Activated gamma-delta T cell (primary cell): ENCODE measurements around the gene GRAMD1B.

ENCODE experiments used
- DNase-seq: peaks from one replicate; lab custom pipeline; 2025; lab: John Stamatoyannopoulos, UW

Gene GRAMD1B

GRCh38 chr11:123588117-123588863 is 158.2 kb downstream of the GRAMD1B start:
- no peak for DNase-seq

GRCh38 chr11:123588864-123589262 is 158.8 kb downstream of the GRAMD1B start:
- DNase-seq: no peak

GRCh38 chr11:123590296-123590912 is 160.3 kb downstream of the GRAMD1B start:
- no peak for DNase-seq

- DNase-seq: no peak
Measured at GRCh38 chr11:123593570-123593969, 163.5 kb downstream of the GRAMD1B start.

GRCh38 chr11:123594188-123594901 is 164.3 kb downstream of the GRAMD1B start:
- DNase-seq: no peak

- no peak for DNase-seq
Measured at GRCh38 chr11:123594921-123595320, 164.9 kb downstream of the GRAMD1B start.

GRCh38 chr11:123597859-123598258 is 167.8 kb downstream of the GRAMD1B start:
- DNase-seq: no peak

GRCh38 chr11:123601136-123601535 is 171.1 kb downstream of the GRAMD1B start:
- DNase-seq: no peak

GRCh38 chr11:123601743-123602142 is 171.7 kb downstream of the GRAMD1B start:
- no peak for DNase-seq

- DNase-seq: no peak
Measured at GRCh38 chr11:123603666-123604065, 173.6 kb downstream of the GRAMD1B start.

- no peak for DNase-seq
Measured at GRCh38 chr11:123607781-123608180, 177.7 kb downstream of the GRAMD1B start.

- no peak for DNase-seq
Measured at GRCh38 chr11:123608371-123608770, 178.3 kb downstream of the GRAMD1B start.

- no peak for DNase-seq
Measured at GRCh38 chr11:123608945-123609344, 178.9 kb downstream of the GRAMD1B start.

- DNase-seq: no peak
Measured at GRCh38 chr11:123611698-123612097, 181.6 kb downstream of the GRAMD1B start.

GRCh38 chr11:123616505-123617198 is 186.6 kb downstream of the GRAMD1B start:
- DNase-seq: no peak

- no peak for DNase-seq
Measured at GRCh38 chr11:123622576-123622975, 192.5 kb downstream of the GRAMD1B start.

GRCh38 chr11:123624974-123625373 is 194.9 kb downstream of the GRAMD1B start:
- DNase-seq: no peak

GRCh38 chr11:123628936-123629683 is 199.0 kb downstream of the GRAMD1B start:
- no peak for DNase-seq

GRCh38 chr11:123630126-123630608 is 200.1 kb downstream of the GRAMD1B start:
- DNase-seq: no peak

GRCh38 chr11:123640029-123640428 is 210.0 kb downstream of the GRAMD1B start:
- DNase-seq: no peak
